Sigmoid colon (tissue), 7 donors: ENCODE results near the gene DACH1. TPM values are rescaled to one million over a fixed set of nuclear protein-coding genes. Genes with fewer than 3 reads are reported as not detected.

Experiments
- DNase-seq: peaks from one replicate; pipeline ENCODE4 v3.0.0-alpha.2; 2019
- H3K27ac ChIP-seq, 4 donors: fragments of 200-600 bp; sonication (generic); one replicate each; pipeline ENCODE4 v1.5.1; 2016 to 2019; ENCODE audit warnings: mild to moderate bottlenecking in 1 of 4
- H3K27me3 ChIP-seq, 3 donors: fragments of 200-600 bp; sonication (generic); one replicate each; pipeline ENCODE4 v1.5.1; 2019; ENCODE audit warnings: mild to moderate bottlenecking in 1 of 3
- H3K36me3 ChIP-seq, 4 donors: fragments of 200-600 bp; sonication (generic); one replicate each; pipeline ENCODE4 v1.5.1; 2016 to 2019
- H3K4me1 ChIP-seq, 4 donors: fragments of 200-600 bp; sonication (generic); one replicate each; pipeline ENCODE4 v1.5.1; 2017 to 2019
- H3K4me3 ChIP-seq, 4 donors: fragments of 200-600 bp; sonication (generic); one replicate each; pipeline ENCODE4 v1.5.1; 2017 to 2019; ENCODE audit warnings: mild to moderate bottlenecking in 2 of 4, moderate library complexity in 1 of 4
- H3K9me3 ChIP-seq, 4 donors: fragments of 200-600 bp in 3 of 4; sonication (generic) in 3 of 4; one replicate each; pipeline versions ENCODE4 v1.5.1 to v1.6.1; 2013 to 2019
- CTCF ChIP-seq, 4 experiments: fragments of 450-650 bp in 3 of 4; fragments of 200-600 bp in 1 of 4; IDR thresholded peaks; one replicate each; pipeline ENCODE4 v1.5.1; 2016 to 2019; ENCODE audit warnings: antibody characterized with exemption in 4 of 4, mild to moderate bottlenecking in 3 of 4, moderate library complexity in 2 of 4
- EP300 ChIP-seq, 4 donors: sonication (generic); formaldehyde crosslinking; IDR thresholded peaks; one replicate each; pipeline ENCODE4 v1.6.1; 2017; ENCODE audit warnings: antibody characterized with exemption in 4 of 4
- POLR2A ChIP-seq, 2 donors: fragments of 450-650 bp; IDR thresholded peaks; one replicate each; pipeline ENCODE4 v1.6.1; 2016; ENCODE audit warnings: antibody characterized with exemption in 2 of 2, mild to moderate bottlenecking in 2 of 2, moderate library complexity in 2 of 2
- POLR2AphosphoS5 ChIP-seq, 4 donors: sonication (generic); formaldehyde crosslinking; IDR thresholded peaks; one replicate each; pipeline ENCODE4 v1.6.1; 2017; ENCODE audit warnings: antibody characterized with exemption in 4 of 4
- WGBS, 2 donors: extraction: QIAGEN DNeasy Blood & Tissue Kit; methylation state at CpG; one replicate each; pipeline ENCODE4 v1.1.7; 2013; 5-methylcytosine and 5-hydroxymethylcytosine counted together
- intact Hi-C: fragments of 100-400 bp; cut with DNase I; formaldehyde crosslinking; loops from one replicate; pipeline ENCODE4 v1.15.1; 2023
- polyA plus RNA-seq, 3 donors: library from polyadenylated mRNA; stranded (reverse); fragments of 200-250 nt; gene quantifications; one replicate each; pipeline ENCODE4 v1.2.3, GENCODE V29; 2013
- total RNA-seq, 4 donors: library from RNA; depleted of rRNA; stranded (reverse); fragments of >200 nt; gene quantifications; one replicate each; pipeline ENCODE4 v1.1.0, GENCODE V29; 2016
- donor health status: healthy with polysubstance abuse.
- donor health status: Bipolar disorder and iron deficiency.
- donor health status: healthy.

Gene DACH1
- total and polyA plus RNA-seq, 7 donors = 0.49 to 1.9 (median 1.6) TPM

GRCh38 chr13:71576571-71576970 is 290.4 kb downstream of the DACH1 start:
- H3K4me1 ChIP-seq = no peaks in the 10 kb centered on the region
- H3K27ac ChIP-seq = no peak overlapping the region
- DNase-seq = no peak
- no peaks in the 10 kb centered on the region for H3K9me3 ChIP-seq
- intact Hi-C loops = no loop called here
- no peaks in the 10 kb centered on the region for H3K36me3 ChIP-seq
- H3K27me3 ChIP-seq = no peaks in the 10 kb centered on the region
- no peak for TF ChIP-seq CTCF (IDR thresholded peaks at IDR 0.05)
- no peak for TF ChIP-seq POLR2A (IDR thresholded peaks at IDR 0.05)
- TF ChIP-seq POLR2AphosphoS5 (IDR thresholded peaks at IDR 0.05) = no peak
- no peak for TF ChIP-seq EP300 (IDR thresholded peaks at IDR 0.05)
- 69 to 80% methylated on average over 1 of the region's 1 CpG for WGBS, 2 donors
- H3K4me3 ChIP-seq = no peak overlapping the region

DNA sequence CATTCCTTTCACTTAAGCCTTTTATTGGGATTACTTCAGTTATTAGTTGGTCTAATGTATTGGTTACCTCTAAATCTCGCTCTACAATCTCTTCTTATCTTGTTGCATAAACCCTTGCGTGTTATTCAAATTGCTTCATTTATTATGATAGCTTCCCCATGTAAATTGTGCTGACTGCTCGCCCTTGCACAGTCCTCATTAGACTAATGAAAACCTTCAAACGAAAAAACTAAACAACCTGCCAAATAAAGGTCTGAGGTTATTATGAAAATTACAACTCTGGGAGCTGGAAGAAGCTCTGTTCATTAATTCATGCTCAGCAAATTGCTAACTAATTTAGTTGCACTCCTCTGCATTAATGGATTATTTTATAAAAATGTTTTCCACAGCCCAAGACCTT is 320.1 kb downstream of the DACH1 start:
- no peaks in the 10 kb centered on the region for H3K27me3 ChIP-seq
- H3K27ac ChIP-seq = no peak overlapping the region
- TF ChIP-seq POLR2AphosphoS5 (IDR thresholded peaks at IDR 0.05) = no peak
- no peak for DNase-seq
- H3K4me3 ChIP-seq = no peak overlapping the region
- no peaks in the 10 kb centered on the region for H3K4me1 ChIP-seq
- no peaks in the 10 kb centered on the region for H3K36me3 ChIP-seq
- WGBS, 2 donors = 88 to 92% methylated on average over 4 of the region's 4 CpGs
- intact Hi-C loops = no loop called here
- no peaks in the 10 kb centered on the region for H3K9me3 ChIP-seq

DNA sequence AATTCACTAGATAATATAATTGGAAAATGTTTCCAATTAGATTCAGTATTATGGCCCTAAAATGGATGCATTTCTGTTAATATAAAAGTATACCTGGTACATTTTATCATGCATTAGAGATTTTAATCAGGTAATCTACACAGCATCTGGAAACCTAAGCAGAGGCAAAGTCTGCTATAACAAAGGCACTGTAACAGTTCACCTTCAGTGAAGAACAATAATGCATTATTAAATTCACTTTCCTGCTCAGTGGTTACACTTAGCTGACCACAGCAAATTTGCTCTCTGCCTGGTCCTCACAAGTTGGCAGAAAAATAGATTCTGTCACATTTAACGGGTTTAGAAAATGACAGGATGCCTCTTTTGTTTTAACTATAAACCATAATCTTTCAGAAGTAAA is 326.9 kb downstream of the DACH1 start:
- DNase-seq = no peak
- no peaks in the 10 kb centered on the region for H3K27me3 ChIP-seq
- no peak for TF ChIP-seq CTCF (IDR thresholded peaks at IDR 0.05)
- TF ChIP-seq POLR2AphosphoS5 (IDR thresholded peaks at IDR 0.05) = no peak
- TF ChIP-seq EP300 (IDR thresholded peaks at IDR 0.05) = no peak
- TF ChIP-seq POLR2A (IDR thresholded peaks at IDR 0.05) = no peak
- no peaks in the 10 kb centered on the region for H3K36me3 ChIP-seq
- H3K4me1 ChIP-seq = no peaks in the 10 kb centered on the region
- H3K27ac ChIP-seq = no peak overlapping the region
- 89 to 91% methylated on average over 1 of the region's 1 CpG for WGBS, 2 donors
- H3K9me3 ChIP-seq = no peaks in the 10 kb centered on the region
- no peak overlapping the region for H3K4me3 ChIP-seq
- intact Hi-C loops = no loop called here

- H3K4me1 ChIP-seq = no peaks in the 10 kb centered on the region
- H3K9me3 ChIP-seq = no peaks in the 10 kb centered on the region
- no peaks in the 10 kb centered on the region for H3K36me3 ChIP-seq
- DNase-seq = no peak
- TF ChIP-seq CTCF (IDR thresholded peaks at IDR 0.05) = no peak
- intact Hi-C loops = no loop called here
- no peaks in the 10 kb centered on the region for H3K27me3 ChIP-seq
- H3K27ac ChIP-seq = no peak overlapping the region
- WGBS, 2 donors = 90 to 95% methylated on average over 2 of the region's 2 CpGs
- no peak overlapping the region for H3K4me3 ChIP-seq
These were observed 330.8 kb downstream of the DACH1 start for GRCh38 chr13:71536201-71536600.

DNA sequence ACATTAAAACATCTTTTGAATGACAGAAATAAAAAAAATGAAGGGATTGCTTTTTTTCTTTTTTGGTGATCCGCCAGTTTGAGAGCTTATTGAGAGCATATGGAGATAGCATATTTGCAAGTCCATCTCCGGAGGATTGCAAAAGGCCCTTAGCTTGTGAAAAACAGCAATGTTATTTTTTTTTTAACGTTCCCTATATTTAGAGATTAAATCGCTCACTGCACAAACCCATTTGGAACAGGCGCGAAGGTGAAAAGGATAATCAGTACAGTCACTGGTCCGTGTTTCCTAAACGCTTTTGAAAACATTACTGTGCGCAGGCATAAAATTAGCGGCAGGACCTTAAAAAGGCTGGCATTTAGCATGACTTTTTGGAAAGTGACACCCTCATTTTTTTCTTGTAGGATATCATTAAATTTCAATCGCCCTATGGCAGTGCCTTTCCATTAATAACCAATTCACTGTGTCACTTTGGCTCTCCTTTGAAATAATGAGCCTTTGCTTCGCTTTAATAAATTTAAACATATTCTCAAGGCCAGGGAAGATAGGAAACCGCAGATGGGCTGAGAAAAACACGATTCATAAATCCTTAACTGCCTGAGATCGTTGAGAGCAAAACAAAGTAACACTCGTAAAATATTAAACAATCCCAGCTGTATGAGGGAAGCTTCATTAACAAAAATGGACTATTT is 342.2 kb downstream of the DACH1 start:
- Histone ChIP-seq H3K27me3 (no peaks in the 10 kb centered on the region), H3K9me3 (no peaks in the 10 kb centered on the region), H3K4me1 (no peaks in the 10 kb centered on the region), H3K4me3 (no peak overlapping the region), H3K36me3 (no peaks in the 10 kb centered on the region), H3K27ac (no peak overlapping the region)
- intact Hi-C loops = no loop called here
- DNase-seq = no peak
- TF ChIP-seq CTCF (IDR thresholded peaks at IDR 0.05) (no peak), EP300 (IDR thresholded peaks at IDR 0.05) (no peak)
- 80 to 87% methylated on average over 16 of the region's 16 CpGs for WGBS, 2 donors
